IMR-90 (cell line): ENCODE data around the gene METRNL.

Experiments
- BHLHE40 ChIP-seq: fragments of 150-350 bp; IDR thresholded peaks from 2 replicates; pipeline ENCODE4 v1.6.1; 2016; ENCODE audit warnings: mild to moderate bottlenecking, low read depth, low read length
- CTCF ChIP-seq: conservative IDR thresholded peaks from 2 replicates; pipeline ENCODE4 v1.5.1; 2012; ENCODE audit warnings: mild to moderate bottlenecking, low read depth, low read length, improper control_type of control experiment
- MAZ ChIP-seq: IDR thresholded peaks from 2 replicates; pipeline ENCODE4 v1.6.1; 2012; ENCODE audit warnings: low read depth, mild to moderate bottlenecking, low read length, improper control_type of control experiment, moderate library complexity, borderline replicate concordance
- RFX5 ChIP-seq: IDR thresholded peaks from 2 replicates; pipeline ENCODE4 v1.8.0; 2012; ENCODE audit warnings: low read depth, mild to moderate bottlenecking, low read length, moderate library complexity
- USF2 ChIP-seq: fragments of 150-350 bp; IDR thresholded peaks from 2 replicates; pipeline ENCODE4 v1.6.1; 2017; ENCODE audit warnings: mild to moderate bottlenecking, antibody characterized with exemption, low read length, low read depth

GRCh38 chr17:83034525-83034924 lies 44.9 kb upstream of the METRNL start:
- no peak for TF ChIP-seq CTCF
- TF ChIP-seq MAZ: no peak
- no peak for TF ChIP-seq RFX5
- TF ChIP-seq USF2: no peak
- no peak for TF ChIP-seq BHLHE40
